ENCODE measurements around the gene PTK6. TPM values are rescaled to one million over a fixed set of nuclear protein-coding genes. Genes with fewer than 3 reads are reported as not detected.

Gene PTK6
- total and polyA plus RNA-seq, 2 of the 13 experiments (the other 11 are each of a cell fraction or from before 2014, with no cell fraction given), result 0.08 TPM; not detected in 1

DNA sequence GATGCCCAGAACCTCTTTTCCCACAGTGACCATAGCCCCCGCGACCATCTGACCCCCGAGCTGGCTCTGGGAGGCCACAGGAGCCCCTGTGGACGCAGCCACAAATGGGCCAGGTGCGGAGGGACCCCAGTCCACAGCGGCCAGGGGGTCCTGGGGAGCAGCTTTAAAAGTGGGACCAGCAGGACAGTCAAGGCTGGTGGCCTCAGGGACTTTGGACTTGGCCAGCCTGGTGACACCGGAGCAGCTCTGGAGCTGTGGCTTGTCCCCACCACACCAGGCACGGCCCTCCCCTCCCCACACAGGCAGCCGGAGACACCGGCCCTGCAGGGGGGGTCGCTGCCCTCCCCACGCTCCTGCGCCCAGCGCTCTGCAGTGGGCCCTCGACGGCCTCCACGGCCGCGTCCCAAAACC lies 20.3 kb upstream of the PTK6 start (continued):
- TF ChIP-seq PPARG (CRISPR knock-in tag; conservative IDR thresholded peaks at IDR 0.05) (no peak), ZNF7 (CRISPR knock-in tag; IDR thresholded peaks at IDR 0.05) (no peak), ETV6 (CRISPR knock-in tag; conservative IDR thresholded peaks at IDR 0.05) (no peak), AKNA (CRISPR knock-in tag; IDR thresholded peaks at IDR 0.05; ENCODE audit: borderline replicate concordance) (no peak), SAP130 (CRISPR knock-in tag; IDR thresholded peaks at IDR 0.05; ENCODE audit: low read depth) (peak; percentile 43; the same call in 1 of the 2 replicates), GPBP1L1 (CRISPR knock-in tag; IDR thresholded peaks at IDR 0.05) (no peak), ZNF598 (CRISPR knock-in tag; IDR thresholded peaks at IDR 0.05; ENCODE audit: borderline replicate concordance) (no peak; the same call in 1 of the 2 replicates), NFYC (CRISPR knock-in tag; IDR thresholded peaks at IDR 0.05) (no peak), CREBL2 (CRISPR knock-in tag; IDR thresholded peaks at IDR 0.05; ENCODE audit: borderline replicate concordance) (no peak), HES4 (CRISPR knock-in tag; IDR thresholded peaks at IDR 0.05; ENCODE audit: borderline replicate concordance) (no peak; the same call in 1 of the 2 replicates), ZSCAN21 (CRISPR knock-in tag; IDR thresholded peaks at IDR 0.05; ENCODE audit: borderline replicate concordance) (no peak), E2F1 (CRISPR knock-in tag; IDR thresholded peaks at IDR 0.05) (no peak), ARHGAP35 (CRISPR knock-in tag; IDR thresholded peaks at IDR 0.05; ENCODE audit: borderline replicate concordance) (no peak), NBN (conservative IDR thresholded peaks at IDR 0.05) (no peak), ATAD3A (CRISPR knock-in tag; IDR thresholded peaks at IDR 0.05) (no peak), PAX8 (CRISPR knock-in tag; IDR thresholded peaks at IDR 0.05; ENCODE audit: borderline replicate concordance) (no peak), ZNF333 (CRISPR knock-in tag; IDR thresholded peaks at IDR 0.05; ENCODE audit: borderline replicate concordance) (no peak)
- TF ChIP-seq, protein P1, sequence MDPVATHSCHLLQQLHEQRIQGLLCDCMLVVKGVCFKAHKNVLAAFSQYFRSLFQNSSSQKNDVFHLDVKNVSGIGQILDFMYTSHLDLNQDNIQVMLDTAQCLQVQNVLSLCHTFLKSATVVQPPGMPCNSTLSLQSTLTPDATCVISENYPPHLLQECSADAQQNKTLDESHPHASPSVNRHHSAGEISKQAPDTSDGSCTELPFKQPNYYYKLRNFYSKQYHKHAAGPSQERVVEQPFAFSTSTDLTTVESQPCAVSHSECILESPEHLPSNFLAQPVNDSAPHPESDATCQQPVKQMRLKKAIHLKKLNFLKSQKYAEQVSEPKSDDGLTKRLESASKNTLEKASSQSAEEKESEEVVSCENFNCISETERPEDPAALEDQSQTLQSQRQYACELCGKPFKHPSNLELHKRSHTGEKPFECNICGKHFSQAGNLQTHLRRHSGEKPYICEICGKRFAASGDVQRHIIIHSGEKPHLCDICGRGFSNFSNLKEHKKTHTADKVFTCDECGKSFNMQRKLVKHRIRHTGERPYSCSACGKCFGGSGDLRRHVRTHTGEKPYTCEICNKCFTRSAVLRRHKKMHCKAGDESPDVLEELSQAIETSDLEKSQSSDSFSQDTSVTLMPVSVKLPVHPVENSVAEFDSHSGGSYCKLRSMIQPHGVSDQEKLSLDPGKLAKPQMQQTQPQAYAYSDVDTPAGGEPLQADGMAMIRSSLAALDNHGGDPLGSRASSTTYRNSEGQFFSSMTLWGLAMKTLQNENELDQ (CRISPR knock-in tag; IDR thresholded peaks at IDR 0.05; ENCODE audit: borderline replicate concordance), result no peak
- TF ChIP-seq, protein P2, sequence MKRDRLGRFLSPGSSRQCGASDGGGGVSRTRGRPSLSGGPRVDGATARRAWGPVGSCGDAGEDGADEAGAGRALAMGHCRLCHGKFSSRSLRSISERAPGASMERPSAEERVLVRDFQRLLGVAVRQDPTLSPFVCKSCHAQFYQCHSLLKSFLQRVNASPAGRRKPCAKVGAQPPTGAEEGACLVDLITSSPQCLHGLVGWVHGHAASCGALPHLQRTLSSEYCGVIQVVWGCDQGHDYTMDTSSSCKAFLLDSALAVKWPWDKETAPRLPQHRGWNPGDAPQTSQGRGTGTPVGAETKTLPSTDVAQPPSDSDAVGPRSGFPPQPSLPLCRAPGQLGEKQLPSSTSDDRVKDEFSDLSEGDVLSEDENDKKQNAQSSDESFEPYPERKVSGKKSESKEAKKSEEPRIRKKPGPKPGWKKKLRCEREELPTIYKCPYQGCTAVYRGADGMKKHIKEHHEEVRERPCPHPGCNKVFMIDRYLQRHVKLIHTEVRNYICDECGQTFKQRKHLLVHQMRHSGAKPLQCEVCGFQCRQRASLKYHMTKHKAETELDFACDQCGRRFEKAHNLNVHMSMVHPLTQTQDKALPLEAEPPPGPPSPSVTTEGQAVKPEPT (CRISPR knock-in tag; IDR thresholded peaks at IDR 0.05; ENCODE audit: low read depth), result no peak

All from HepG2 (cell line).